IMR-90 (cell line): ENCODE data around the gene MARCHF3. TPM values are rescaled to one million over a fixed set of nuclear protein-coding genes. Genes with fewer than 3 reads are reported as not detected.
A peak's percentile ranks its signal among the peaks of the same experiment; 100 is the strongest.
"Not testable (repeated sequence)": the region's sequence is repeated elsewhere in the genome, so short reads cannot be mapped to it uniquely, and the experiment has no call there.

ENCODE experiments used
- ATAC-seq: fragments of 200-7000 bp; cut with Tn5 transposase; 2 replicates; pipeline ENCODE4 v1.9.1; 2020; ENCODE audit warnings: low read depth, mild to moderate bottlenecking, moderate library complexity
- BruUV-seq: library from RNA; stranded (reverse); fragments of 400-500 nt; replicated peaks from 2 replicates; lab custom pipeline; 2021; lab: Mats Ljungman, UMichigan
- CTCF ChIA-PET: fragments of 300-600 bp; formaldehyde crosslinking; extraction: SDS; loops from one replicate; lab custom pipeline; 2021; ENCODE audit warnings: antibody characterized with exemption; lab: Yijun Ruan, JAX
- POLR2A ChIA-PET: fragments of 300-600 bp; sonication (Branson Sonifier 250); formaldehyde crosslinking; loops from one replicate; lab custom pipeline; 2022; ENCODE audit warnings: antibody characterized with exemption; ENCODE audit not compliant: unreplicated experiment; lab: Charles Lee
- DNase-seq: peaks from one replicate; pipeline ENCODE4 v3.0.0; 2013
- H2AFZ ChIP-seq: replicated peaks from 2 replicates; pipeline ENCODE3; 2013; ENCODE audit warnings: low read length, mild to moderate bottlenecking; ENCODE audit not compliant: poor library complexity
- H2AK5ac ChIP-seq: 2 replicates; pipeline ENCODE4 v1.6.1; 2013; ENCODE audit warnings: low read depth, low read length, inconsistent platforms
- H2AK9ac ChIP-seq: replicated peaks from 2 replicates; pipeline ENCODE3; 2013; ENCODE audit warnings: mild to moderate bottlenecking, low read depth, low read length, moderate library complexity; ENCODE audit not compliant: poor library complexity
- H2BK120ac ChIP-seq: 2 replicates; pipeline ENCODE4 v1.6.1; 2013; ENCODE audit warnings: low read depth, low read length, inconsistent platforms
- H2BK15ac ChIP-seq: 3 replicates; pipeline ENCODE4 v1.6.1; 2013; ENCODE audit warnings: low read depth, low read length, inconsistent platforms
- H2BK20ac ChIP-seq: 2 replicates; pipeline ENCODE4 v1.6.1; 2013; ENCODE audit warnings: low read depth, mild to moderate bottlenecking, inconsistent platforms, low read length, moderate library complexity
- H2BK5ac ChIP-seq: 2 replicates; pipeline ENCODE4 v1.6.1; 2013; ENCODE audit warnings: mild to moderate bottlenecking, low read depth, low read length, inconsistent platforms; ENCODE audit not compliant: poor library complexity, severe bottlenecking
- H3K14ac ChIP-seq: replicated peaks from 2 replicates; pipeline ENCODE4 v1.6.1; 2013; ENCODE audit warnings: low read depth, low read length, inconsistent platforms
- H3K18ac ChIP-seq: 2 replicates; pipeline ENCODE4 v1.6.1; 2013; ENCODE audit warnings: low read depth, low read length, control low read depth
- H3K23ac ChIP-seq: 2 replicates; pipeline ENCODE4 v1.6.1; 2013; ENCODE audit warnings: low read depth, low read length, inconsistent platforms
- H3K27ac ChIP-seq: 2 replicates; pipeline ENCODE4 v1.5.1; 2013; ENCODE audit warnings: mild to moderate bottlenecking, control low read depth, low read length; ENCODE audit not compliant: insufficient read depth
- H3K27me3 ChIP-seq: 2 replicates; pipeline ENCODE4 v1.6.1; 2013; ENCODE audit warnings: low read length; ENCODE audit not compliant: control insufficient read depth, insufficient read depth
- H3K36me3 ChIP-seq: 2 replicates; pipeline ENCODE4 v1.6.1; 2013; ENCODE audit warnings: low read length, mixed read lengths; ENCODE audit not compliant: control insufficient read depth, insufficient read depth
- H3K4ac ChIP-seq: 2 replicates; pipeline ENCODE4 v1.6.1; 2013; ENCODE audit warnings: low read depth, low read length, inconsistent platforms
- H3K4me1 ChIP-seq: 2 replicates; pipeline ENCODE4 v1.6.1; 2013; ENCODE audit warnings: low read length, mixed read lengths; ENCODE audit not compliant: control insufficient read depth, insufficient read depth
- H3K4me2 ChIP-seq: 2 replicates; pipeline ENCODE4 v1.6.1; 2013; ENCODE audit warnings: low read depth, mild to moderate bottlenecking, control low read depth, low read length, moderate library complexity
- H3K4me3 ChIP-seq: 2 replicates; pipeline ENCODE4 v1.5.1; 2013; ENCODE audit warnings: low read depth, mild to moderate bottlenecking, control low read depth, low read length, moderate library complexity; ENCODE audit not compliant: insufficient read depth
- H3K56ac ChIP-seq: 2 replicates; pipeline ENCODE4 v1.6.1; 2013; ENCODE audit warnings: low read length, inconsistent platforms; ENCODE audit not compliant: insufficient read depth; ENCODE audit errors: extremely low read depth
- H3K79me1 ChIP-seq, 2 experiments: 2 replicates each; pipeline ENCODE4 v1.6.1; 2013; ENCODE audit warnings: low read length in 2 of 2, inconsistent platforms in 1 of 2, low read depth in 1 of 2
- H3K9ac ChIP-seq: 2 replicates; pipeline ENCODE4 v1.6.1; 2013; ENCODE audit warnings: low read depth, low read length, control low read depth
- H3K9me1 ChIP-seq: 2 replicates; pipeline ENCODE4 v1.6.1; 2013; ENCODE audit warnings: low read length, inconsistent platforms; ENCODE audit not compliant: insufficient read depth
- H3K9me3 ChIP-seq: 2 replicates; pipeline ENCODE4 v1.6.1; 2013; ENCODE audit warnings: low read length; ENCODE audit not compliant: control insufficient read depth, insufficient read depth
- H4K20me1 ChIP-seq: 2 replicates; pipeline ENCODE4 v1.6.1; 2013; ENCODE audit warnings: low read length, inconsistent platforms; ENCODE audit not compliant: insufficient read depth
- H4K5ac ChIP-seq: 2 replicates; pipeline ENCODE4 v1.6.1; 2013; ENCODE audit warnings: mild to moderate bottlenecking, low read depth, low read length, control low read depth
- H4K8ac ChIP-seq, 2 experiments: 2 replicates each; pipeline ENCODE4 v1.6.1; 2013; ENCODE audit warnings: low read depth in 2 of 2, low read length in 2 of 2, control low read depth in 1 of 2, inconsistent platforms in 1 of 2
- H4K91ac ChIP-seq: 2 replicates; pipeline ENCODE4 v1.6.1; 2013; ENCODE audit warnings: low read depth, low read length, inconsistent platforms; ENCODE audit not compliant: insufficient read depth
- CEBPB ChIP-seq: IDR thresholded peaks from 2 replicates; pipeline ENCODE4 v1.6.1; 2012; ENCODE audit warnings: low read depth, low read length, improper control_type of control experiment
- FOS ChIP-seq: fragments of 150-350 bp; IDR thresholded peaks from 2 replicates; pipeline ENCODE4 v1.6.1; 2016; ENCODE audit warnings: low read depth, low read length
- MAFK ChIP-seq: IDR thresholded peaks from 2 replicates; pipeline ENCODE4 v1.6.1; 2012; ENCODE audit warnings: low read depth, low read length, improper control_type of control experiment
- MAZ ChIP-seq: IDR thresholded peaks from 2 replicates; pipeline ENCODE4 v1.6.1; 2012; ENCODE audit warnings: low read depth, mild to moderate bottlenecking, low read length, improper control_type of control experiment, moderate library complexity, borderline replicate concordance
- NFE2L2 ChIP-seq: fragments of 150-350 bp; IDR thresholded peaks from 2 replicates; pipeline ENCODE4 v1.6.1; 2016; ENCODE audit warnings: low read depth, mild to moderate bottlenecking, low read length
- POLR2A ChIP-seq: IDR thresholded peaks from 2 replicates; pipeline ENCODE4 v1.6.1; 2012; ENCODE audit warnings: mild to moderate bottlenecking, low read depth, low read length
- SMC3 ChIP-seq: fragments of 150-350 bp; IDR thresholded peaks from 2 replicates; pipeline ENCODE4 v1.6.1; 2016; ENCODE audit warnings: low read depth, mild to moderate bottlenecking, antibody characterized with exemption, low read length, moderate library complexity
- WGBS, 2 experiments: methylation state at CpG; one replicate each; pipeline versions ENCODE4 v1.1.5 to v1.1.7; 2013; ENCODE audit warnings: missing lambda C conversion rate in 2 of 2; ENCODE audit not compliant: insufficient read length in 1 of 2; ENCODE audit errors: extremely low coverage in 2 of 2; 5-methylcytosine and 5-hydroxymethylcytosine counted together
- dilution Hi-C: fragments of 300-500 bp; cut with HindIII; formaldehyde crosslinking; loops from one replicate; pipeline ENCODE4 v1.14.3; 2018; ENCODE audit warnings: low sequenced_read_pairs; ENCODE audit not compliant: unreplicated experiment
- in situ Hi-C: fragments of 300-500 bp; cut with MboI; formaldehyde crosslinking; loops from 3 replicates; pipeline ENCODE4 v1.14.3; 2019; ENCODE audit warnings: low sequenced_read_pairs, inconsistent platforms, mixed read lengths
- intact Hi-C: fragments of 100-400 bp; cut with micrococcal nuclease; formaldehyde crosslinking; loops from 2 replicates; pipeline ENCODE4 v1.10.0; 2022
- polyA plus RNA-seq, 3 experiments: library from polyadenylated mRNA; depleted of rRNA; stranded (reverse); fragments of >200 nt; gene quantifications; 2 replicates each; pipeline ENCODE4 v1.2.3, GENCODE V29; 2012; ENCODE audit warnings: low replicate concordance in 1 of 3
- total RNA-seq: library from RNA; depleted of rRNA; stranded (reverse); fragments of >200 nt; gene quantifications from 2 replicates; pipeline ENCODE4 v1.2.3, GENCODE V29; 2012
- TF ChIP-seq, protein P1 (sequence below): fragments of 150-350 bp; IDR thresholded peaks from 2 replicates; pipeline ENCODE4 v1.6.1; 2017; ENCODE audit warnings: mild to moderate bottlenecking, antibody characterized with exemption, low read length, low read depth

MARCHF3 gene
- total and polyA plus RNA-seq, 2 of the 4 experiments (the other 2 are of a cell fraction), result 11.2 to 18.8 TPM

DNA sequence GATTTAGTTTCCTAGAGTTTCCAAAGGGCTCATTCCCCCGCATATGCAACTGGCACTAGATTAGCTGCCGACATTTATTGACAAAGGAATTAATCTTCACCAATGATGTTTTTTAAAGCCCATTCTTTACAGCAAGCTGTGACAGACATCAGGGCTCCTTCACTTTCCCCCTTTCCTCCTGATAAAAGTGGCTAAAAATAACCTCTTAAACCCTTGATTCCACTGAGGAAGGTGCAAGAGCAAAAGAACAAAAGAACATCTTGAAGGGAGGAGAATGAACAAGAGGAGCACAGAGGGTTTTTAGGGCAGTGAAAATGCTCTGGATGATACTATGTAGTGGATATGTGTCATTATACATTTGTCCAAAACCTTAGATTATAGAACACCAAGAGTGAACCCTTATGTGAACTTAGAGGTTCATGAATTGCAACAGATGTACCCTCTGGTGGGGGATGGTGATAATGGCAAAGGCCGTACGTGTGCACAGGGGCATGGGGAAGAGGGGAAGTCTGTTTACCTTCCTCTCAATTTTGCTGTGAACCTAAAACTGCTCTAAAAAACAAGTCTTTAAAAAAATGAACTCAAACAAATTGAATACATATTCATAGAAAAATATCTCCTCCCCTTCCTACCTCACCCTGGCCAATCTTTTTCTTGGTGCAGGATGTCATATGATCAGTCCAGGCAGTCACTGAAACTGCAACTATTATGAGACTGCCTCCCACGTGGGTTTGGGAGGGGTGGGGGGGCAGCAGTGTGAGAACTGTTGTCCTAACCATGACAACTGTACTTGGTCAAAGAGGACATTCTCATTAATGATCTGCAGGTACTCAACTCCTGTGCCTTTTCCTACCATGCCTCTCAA, 83.0 kb downstream of the MARCHF3 start:
- in situ Hi-C loops (no loop called here), dilution Hi-C loops (no loop called here), intact Hi-C loops (no loop called here)
- no peaks in the 10 kb centered on the region; the same call in 1 of the 2 replicates for H3K4me1 ChIP-seq
- H3K9me1 ChIP-seq, result no peaks in the 10 kb centered on the region; the same call in 1 of the 2 replicates
- no peak overlapping the region for H3K9ac ChIP-seq
- H3K27ac ChIP-seq, result no peak overlapping the region
- H3K9me3 ChIP-seq, result no peaks in the 10 kb centered on the region
- no peaks in the 10 kb centered on the region for H3K36me3 ChIP-seq
- H3K4me3 ChIP-seq, result no peak overlapping the region
- WGBS, 2 experiments, result 20% methylated on average over 2 of the region's 5 CpGs; no CpG with 5 or more reads in 1 of the 2 experiments
- H3K27me3 ChIP-seq, result no peaks in the 10 kb centered on the region
- H3K18ac ChIP-seq, result no peak overlapping the region
- no peak overlapping the region for H2AK5ac ChIP-seq
- no peak overlapping the region for H3K4me2 ChIP-seq
- H2BK15ac ChIP-seq, result no peak overlapping the region
- DNase-seq (no peak), ATAC-seq (no peak)
- peaks cover 0 to 18% of the 10 kb centered on the region in 2 experiments; a peak in 2 of 4 replicates for H3K79me1 ChIP-seq
- H2BK5ac ChIP-seq, result no peak overlapping the region
- POLR2A ChIA-PET, result no interaction called here
- CTCF ChIA-PET, result no interaction called here
- no peak overlapping the region for H3K56ac ChIP-seq
- no peak overlapping the region for H4K91ac ChIP-seq
- H3K23ac ChIP-seq, result 0 out of 2 replicates have a peak overlapping the region, but pooled peaks have one; percentile 2
- H4K5ac ChIP-seq, result no peak overlapping the region
- no peaks in the 10 kb centered on the region for H4K20me1 ChIP-seq
- H3K4ac ChIP-seq, result no peak overlapping the region
- no peak overlapping the region for H2AK9ac ChIP-seq
- no peak overlapping the region for H2AFZ ChIP-seq
- H4K8ac ChIP-seq, result no peak overlapping the region
- no peak overlapping the region for H2BK20ac ChIP-seq
- no TSS peak for BruUV-seq
- H2BK120ac ChIP-seq, result no peak overlapping the region
- H3K14ac ChIP-seq, result no peak overlapping the region
- TF ChIP-seq SMC3 (no peak), FOS (no peak), MAFK (no peak), CEBPB (no peak), NFE2L2 (no peak), MAZ (no peak), POLR2A (no peak)
- TF ChIP-seq, protein P1, sequence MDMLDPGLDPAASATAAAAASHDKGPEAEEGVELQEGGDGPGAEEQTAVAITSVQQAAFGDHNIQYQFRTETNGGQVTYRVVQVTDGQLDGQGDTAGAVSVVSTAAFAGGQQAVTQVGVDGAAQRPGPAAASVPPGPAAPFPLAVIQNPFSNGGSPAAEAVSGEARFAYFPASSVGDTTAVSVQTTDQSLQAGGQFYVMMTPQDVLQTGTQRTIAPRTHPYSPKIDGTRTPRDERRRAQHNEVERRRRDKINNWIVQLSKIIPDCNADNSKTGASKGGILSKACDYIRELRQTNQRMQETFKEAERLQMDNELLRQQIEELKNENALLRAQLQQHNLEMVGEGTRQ, result no peak

DNA sequence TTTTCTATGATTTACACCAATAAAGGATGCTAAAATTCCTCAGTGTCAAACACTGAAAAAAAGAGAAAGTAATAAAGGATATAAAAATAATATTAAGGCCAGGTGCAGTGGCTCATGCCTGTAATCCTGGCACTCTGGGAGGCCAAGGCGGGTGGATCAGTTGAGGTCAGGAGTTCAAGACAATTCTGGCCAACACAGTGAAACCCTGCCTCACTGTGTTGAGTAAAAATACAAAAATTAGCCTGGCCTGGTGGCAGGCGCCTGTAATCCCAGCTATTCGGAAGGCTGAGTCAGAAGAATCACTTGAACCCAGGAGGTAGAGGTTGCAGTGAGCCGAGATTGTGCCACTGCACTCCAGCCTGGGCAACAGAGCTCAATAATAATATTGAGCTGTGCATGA, 87.5 kb downstream of the MARCHF3 start:
- H3K4me1 ChIP-seq, H2BK5ac ChIP-seq, H2BK20ac ChIP-seq, ATAC-seq, H4K5ac ChIP-seq, H4K8ac ChIP-seq, in situ Hi-C loops, H2BK120ac ChIP-seq, H2AK9ac ChIP-seq, H2BK15ac ChIP-seq, DNase-seq, POLR2A ChIA-PET, H3K56ac ChIP-seq, H3K4me2 ChIP-seq, H2AFZ ChIP-seq, H3K18ac ChIP-seq, CTCF ChIA-PET, H3K27me3 ChIP-seq, H3K9me3 ChIP-seq, BruUV-seq, H4K91ac ChIP-seq, H3K14ac ChIP-seq, H3K4ac ChIP-seq, H3K9ac ChIP-seq, dilution Hi-C loops, H3K36me3 ChIP-seq, H4K20me1 ChIP-seq, intact Hi-C loops, H3K23ac ChIP-seq, H3K9me1 ChIP-seq, H3K4me3 ChIP-seq, H3K27ac ChIP-seq, H2AK5ac ChIP-seq: not testable (repeated sequence)
- WGBS, 2 experiments, result no CpG with 5 or more reads among the region's 4 CpGs
- H3K79me1 ChIP-seq, result peaks cover 9 to 12% of the 10 kb centered on the region in 2 experiments; a peak in 3 of 4 replicates
